Mucosa of stomach (tissue), 1 donor: ENCODE measurements around the gene GOLGA6L2.

ENCODE experiments used
- H3K27me3 ChIP-seq: one replicate; pipeline ENCODE4 v1.7.0; 2013; ENCODE audit warnings: mild to moderate bottlenecking, low read length; ENCODE audit not compliant: control insufficient read depth, insufficient read depth
- H3K36me3 ChIP-seq: one replicate; pipeline ENCODE4 v1.7.0; 2013; ENCODE audit warnings: low read length; ENCODE audit not compliant: control insufficient read depth, insufficient read depth
- H3K4me1 ChIP-seq: one replicate; pipeline ENCODE4 v1.7.0; 2013; ENCODE audit warnings: mild to moderate bottlenecking, low read length; ENCODE audit not compliant: control insufficient read depth, insufficient read depth
- H3K4me3 ChIP-seq: one replicate; pipeline ENCODE4 v1.7.0; 2013; ENCODE audit warnings: low read length
- H3K9ac ChIP-seq: one replicate; pipeline ENCODE4 v1.7.0; 2013; ENCODE audit warnings: mild to moderate bottlenecking, low read length, moderate library complexity
- H3K9me3 ChIP-seq: one replicate; pipeline ENCODE4 v1.7.0; 2013; ENCODE audit warnings: mild to moderate bottlenecking, low read length, moderate library complexity; ENCODE audit not compliant: control insufficient read depth
- donor health status: Pancreatic carcinoma.

Gene GOLGA6L2, protein sequence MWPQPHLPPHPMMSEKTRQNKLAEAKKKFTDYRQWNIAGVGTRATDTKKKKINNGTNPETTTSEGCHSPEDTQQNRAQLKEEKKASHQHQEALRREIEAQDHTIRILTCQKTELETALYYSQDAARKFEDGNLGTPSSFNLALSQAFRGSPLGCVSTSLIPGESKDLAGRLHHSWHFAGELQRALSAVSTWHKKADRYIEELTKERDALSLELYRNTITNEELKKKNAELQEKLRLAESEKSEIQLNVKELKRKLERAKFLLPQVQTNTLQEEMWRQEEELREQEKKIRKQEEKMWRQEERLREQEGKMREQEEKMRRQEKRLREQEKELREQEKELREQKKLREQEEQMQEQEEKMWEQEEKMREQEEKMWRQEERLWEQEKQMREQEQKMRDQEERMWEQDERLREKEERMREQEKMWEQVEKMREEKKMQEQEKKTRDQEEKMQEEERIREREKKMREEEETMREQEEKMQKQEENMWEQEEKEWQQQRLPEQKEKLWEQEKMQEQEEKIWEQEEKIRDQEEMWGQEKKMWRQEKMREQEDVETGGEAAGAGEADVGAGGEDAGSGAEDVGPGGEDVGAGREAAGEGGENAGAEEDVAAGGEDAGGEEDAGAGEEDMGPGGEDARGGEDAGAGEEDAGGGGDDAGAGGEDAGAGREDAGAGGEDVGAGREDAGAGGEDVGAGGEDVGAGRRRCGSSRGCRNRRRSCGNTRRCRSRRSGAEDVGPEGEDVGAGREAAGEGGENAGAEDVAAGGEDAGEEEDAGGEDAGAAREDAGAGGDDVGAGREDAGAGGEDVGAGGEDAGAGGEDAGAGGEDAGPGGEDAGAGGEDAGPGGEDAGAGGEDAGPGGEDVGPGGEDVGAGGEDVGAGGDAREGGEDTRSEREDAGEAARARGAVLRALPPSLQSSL

DNA sequence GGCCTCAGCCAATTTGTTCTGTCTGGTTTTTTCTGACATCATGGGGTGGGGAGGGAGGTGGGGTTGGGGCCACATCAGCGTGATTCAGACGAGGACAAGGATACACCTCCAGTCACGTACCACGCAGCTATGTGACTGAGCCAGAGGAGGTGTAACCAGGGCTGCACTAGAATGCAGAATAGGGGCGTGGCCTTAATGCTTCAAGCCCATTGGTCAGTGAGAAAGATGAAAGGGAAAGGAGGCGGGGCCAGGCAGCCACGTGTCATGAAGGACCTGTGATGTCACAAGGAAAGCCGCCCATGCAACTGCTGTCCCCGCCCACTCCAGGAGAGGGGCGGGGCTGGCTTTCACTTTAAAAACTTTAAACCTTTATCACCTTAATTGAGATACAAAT lies at the start of gene GOLGA6L2:
TSS of gene GOLGA6L2 (minus strand) at position 137 of the 394 bp plus-strand sequence. CDS start at position 75, 62 bp downstream.
- H3K4me3 ChIP-seq: no peak within 1 kb of the TSS
- no peaks in the 10 kb centered on the region for H3K9me3 ChIP-seq
- no peaks in the 10 kb centered on the region for H3K4me1 ChIP-seq
- H3K36me3 ChIP-seq: no peaks in the 10 kb centered on the region
- H3K27me3 ChIP-seq: no peaks in the 10 kb centered on the region
- no peak within 1 kb of the TSS for H3K9ac ChIP-seq

DNA sequence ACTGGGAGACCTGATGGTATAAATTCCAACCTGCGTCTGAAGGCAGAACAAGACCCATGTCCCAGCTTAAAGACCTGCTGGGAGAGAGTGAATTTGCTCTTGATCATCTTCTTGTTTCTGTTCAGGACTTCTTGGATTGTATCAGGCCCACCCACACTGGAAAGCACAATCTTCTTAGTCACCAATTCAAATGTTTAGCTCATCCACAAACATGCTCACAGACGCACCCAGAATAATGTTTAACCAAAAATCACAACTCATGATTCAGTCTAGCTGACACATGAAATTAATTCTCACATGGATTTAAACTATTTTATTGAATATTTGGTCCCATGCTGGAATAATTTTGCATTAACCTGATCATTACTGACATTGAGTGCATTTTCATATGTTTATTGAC lies 37.8 kb upstream of the GOLGA6L2 start:
- no peak overlapping the region for H3K9ac ChIP-seq
- H3K4me3 ChIP-seq: no peak overlapping the region
- no peaks in the 10 kb centered on the region for H3K36me3 ChIP-seq
- no peaks in the 10 kb centered on the region for H3K27me3 ChIP-seq
- no peaks in the 10 kb centered on the region for H3K9me3 ChIP-seq
- H3K4me1 ChIP-seq: no peaks in the 10 kb centered on the region

DNA sequence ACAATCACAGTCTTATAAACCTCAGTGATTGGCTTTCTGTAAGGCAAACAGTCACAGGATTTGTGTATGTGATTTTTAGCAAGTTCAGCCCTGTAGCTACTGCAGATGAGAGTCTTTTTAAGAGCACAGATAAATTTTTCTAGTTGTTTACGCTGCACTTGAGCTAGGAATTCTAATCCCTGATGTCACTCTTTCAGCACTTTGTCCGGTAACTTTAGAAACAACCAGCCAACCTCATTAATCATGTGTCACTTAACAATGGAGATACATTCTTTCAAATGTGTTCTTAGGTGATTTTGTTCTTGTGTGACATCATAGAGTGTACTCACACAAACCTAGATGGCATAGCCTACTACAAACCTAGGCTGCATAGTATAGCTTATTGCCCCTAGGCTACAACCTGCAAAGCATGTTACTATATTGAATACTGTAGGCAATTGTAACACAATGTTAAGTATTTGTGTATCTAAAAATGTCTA lies 36.8 kb upstream of the GOLGA6L2 start:
- no peaks in the 10 kb centered on the region for H3K27me3 ChIP-seq
- H3K4me3 ChIP-seq: no peak overlapping the region
- H3K9me3 ChIP-seq: no peaks in the 10 kb centered on the region
- no peaks in the 10 kb centered on the region for H3K36me3 ChIP-seq
- no peaks in the 10 kb centered on the region for H3K4me1 ChIP-seq
- H3K9ac ChIP-seq: no peak overlapping the region

DNA sequence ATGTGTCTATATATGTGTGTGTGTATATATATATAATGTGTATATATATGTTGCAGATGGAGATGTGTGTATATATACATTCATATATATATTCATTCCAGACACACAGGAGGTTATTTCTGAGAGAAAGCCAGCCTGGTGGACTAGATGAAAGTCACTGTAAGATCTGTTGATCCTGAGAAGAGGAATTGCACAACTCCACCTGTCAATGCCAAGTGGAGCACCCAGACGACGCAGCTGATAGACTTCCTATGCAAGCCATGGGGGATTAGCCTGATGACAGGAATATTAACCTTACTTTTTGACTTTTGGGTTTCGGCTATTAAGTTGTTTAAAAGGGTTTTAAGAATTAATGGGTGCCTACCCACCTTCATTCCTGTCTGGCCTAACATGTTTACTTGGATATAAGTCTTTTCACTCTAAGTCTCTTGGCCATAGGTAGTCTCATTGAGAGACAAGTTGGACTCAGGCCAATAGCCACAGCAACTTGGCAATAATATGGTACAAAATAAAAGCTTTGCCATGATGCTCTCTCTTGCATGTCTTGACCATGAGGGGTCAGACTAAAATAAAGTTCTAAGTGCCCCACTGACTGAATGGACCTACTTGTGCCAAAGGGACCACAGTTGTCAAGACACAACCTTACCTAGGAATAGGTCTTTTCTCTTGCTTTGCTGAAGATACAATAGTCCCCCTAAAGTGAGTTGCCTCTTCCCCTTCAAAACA lies 35.9 kb upstream of the GOLGA6L2 start:
- H3K9me3 ChIP-seq: no peaks in the 10 kb centered on the region
- no peak overlapping the region for H3K9ac ChIP-seq
- H3K4me3 ChIP-seq: no peak overlapping the region
- H3K36me3 ChIP-seq: no peaks in the 10 kb centered on the region
- H3K27me3 ChIP-seq: no peaks in the 10 kb centered on the region
- no peaks in the 10 kb centered on the region for H3K4me1 ChIP-seq

DNA sequence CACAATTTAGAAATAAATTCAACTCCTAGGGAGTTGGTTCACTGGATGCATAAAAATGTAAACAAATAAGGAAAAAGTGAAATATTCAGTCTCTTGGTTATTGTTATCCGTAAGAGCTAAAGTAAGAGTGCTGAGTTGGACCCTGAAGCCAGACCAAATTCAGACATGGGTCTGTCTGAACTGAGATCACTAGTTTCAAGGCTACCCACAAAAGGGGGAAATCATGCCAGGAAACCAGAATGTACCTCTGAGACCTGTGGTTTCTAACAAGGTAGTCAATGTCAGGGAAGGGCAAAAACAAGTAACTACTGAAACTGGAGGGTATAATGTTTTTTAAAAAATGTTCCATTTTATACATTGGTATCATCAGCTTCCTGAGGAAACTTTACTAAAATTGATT lies 35.2 kb upstream of the GOLGA6L2 start:
- Histone ChIP-seq H3K4me1 (no peaks in the 10 kb centered on the region), H3K9ac (no peak overlapping the region), H3K36me3 (no peaks in the 10 kb centered on the region), H3K9me3 (no peaks in the 10 kb centered on the region), H3K27me3 (no peaks in the 10 kb centered on the region), H3K4me3 (no peak overlapping the region)

DNA sequence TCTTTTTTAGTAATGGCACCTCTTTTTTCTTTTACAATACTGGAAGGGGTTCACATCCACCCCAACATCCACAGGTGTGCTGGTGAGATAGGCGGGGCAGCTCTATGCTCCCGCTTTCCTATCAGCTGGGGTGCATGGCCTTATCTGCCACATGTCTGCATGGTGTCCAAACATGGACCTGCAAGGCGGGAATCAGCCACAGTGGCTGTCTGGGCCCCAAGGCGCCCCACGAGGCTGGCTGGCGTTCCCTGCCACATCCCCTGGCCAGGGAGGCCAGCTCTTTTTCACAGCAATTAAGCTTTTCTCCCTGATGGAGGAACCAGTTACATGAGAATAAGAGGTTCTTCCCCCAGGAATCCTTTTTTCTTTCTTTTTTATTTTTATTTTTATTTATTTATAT lies 30.9 kb upstream of the GOLGA6L2 start:
- no peaks in the 10 kb centered on the region for H3K27me3 ChIP-seq
- H3K36me3 ChIP-seq: no peaks in the 10 kb centered on the region
- no peak overlapping the region for H3K4me3 ChIP-seq
- no peaks in the 10 kb centered on the region for H3K4me1 ChIP-seq
- H3K9me3 ChIP-seq: no peaks in the 10 kb centered on the region
- H3K9ac ChIP-seq: no peak overlapping the region

DNA sequence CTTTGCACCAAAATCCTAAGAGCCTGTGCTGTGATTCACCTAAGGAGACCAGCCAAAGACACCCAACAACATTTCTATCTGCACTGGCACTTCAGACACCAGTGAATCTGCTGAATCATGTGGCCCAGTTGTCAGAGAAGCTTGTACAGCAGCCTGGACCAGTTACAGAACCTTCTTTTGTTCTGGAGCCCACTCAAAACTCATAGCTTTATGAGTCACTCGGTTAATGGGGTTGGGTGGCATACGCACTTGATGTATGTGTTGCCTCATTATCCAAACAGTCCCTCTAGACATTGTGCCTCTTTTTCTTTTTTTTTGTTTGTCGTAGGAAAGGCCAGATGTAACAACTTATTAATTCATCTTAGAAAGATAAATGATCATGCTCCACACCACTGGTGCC lies 25.6 kb upstream of the GOLGA6L2 start:
- no peaks in the 10 kb centered on the region for H3K27me3 ChIP-seq
- no peak overlapping the region for H3K9ac ChIP-seq
- H3K4me1 ChIP-seq: no peaks in the 10 kb centered on the region
- H3K4me3 ChIP-seq: no peak overlapping the region
- no peaks in the 10 kb centered on the region for H3K36me3 ChIP-seq
- H3K9me3 ChIP-seq: no peaks in the 10 kb centered on the region

DNA sequence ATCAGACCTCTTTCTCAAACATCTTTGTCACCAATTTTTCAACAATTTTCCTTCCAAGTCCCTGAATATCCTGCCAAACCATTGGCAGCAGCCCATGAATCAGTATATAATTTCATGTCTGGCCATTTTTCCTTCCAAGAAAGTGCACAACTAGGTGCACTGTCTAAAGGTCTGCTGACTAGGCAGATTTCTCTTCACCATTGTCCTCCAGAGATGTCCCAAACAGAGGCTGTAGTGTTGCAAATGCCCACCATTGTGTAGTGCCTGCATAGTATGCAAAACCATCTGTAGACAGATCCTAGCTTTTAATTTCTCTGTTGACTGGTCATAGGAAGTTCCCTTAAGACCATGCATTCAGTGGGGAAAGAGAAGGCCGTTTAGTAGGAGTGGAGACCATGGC lies 25.0 kb upstream of the GOLGA6L2 start:
- Histone ChIP-seq H3K4me1 (no peaks in the 10 kb centered on the region), H3K9me3 (no peaks in the 10 kb centered on the region)

DNA sequence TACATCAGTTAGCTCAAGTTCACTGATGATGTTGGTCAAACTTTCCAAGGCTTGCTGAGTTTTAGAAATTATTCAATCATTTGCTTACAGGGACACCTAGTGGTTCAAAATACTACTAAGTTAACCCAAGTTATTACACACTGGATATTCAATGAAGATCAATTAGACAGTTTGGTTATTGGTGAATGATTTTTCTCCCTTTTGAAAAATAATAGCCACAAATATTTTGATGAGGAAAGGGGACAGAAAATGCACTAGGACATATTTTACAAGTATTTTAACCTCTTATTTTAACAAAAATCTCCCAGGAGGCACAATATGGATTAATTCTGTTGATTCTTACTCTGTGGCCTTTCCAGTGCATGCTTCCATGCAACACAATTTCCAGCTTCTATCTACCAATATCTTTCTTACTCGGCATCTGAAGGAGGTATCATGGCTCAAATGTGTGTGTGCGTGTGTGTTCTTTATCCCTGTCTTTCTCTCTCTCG lies 20.1 kb upstream of the GOLGA6L2 start:
- H3K36me3 ChIP-seq: no peaks in the 10 kb centered on the region

More for the DNA sequence above, 25.0 kb upstream of the GOLGA6L2 start:
- no peaks in the 10 kb centered on the region for H3K27me3 ChIP-seq
- no peak overlapping the region for H3K4me3 ChIP-seq
- no peak overlapping the region for H3K9ac ChIP-seq
- H3K36me3 ChIP-seq: no peaks in the 10 kb centered on the region

DNA sequence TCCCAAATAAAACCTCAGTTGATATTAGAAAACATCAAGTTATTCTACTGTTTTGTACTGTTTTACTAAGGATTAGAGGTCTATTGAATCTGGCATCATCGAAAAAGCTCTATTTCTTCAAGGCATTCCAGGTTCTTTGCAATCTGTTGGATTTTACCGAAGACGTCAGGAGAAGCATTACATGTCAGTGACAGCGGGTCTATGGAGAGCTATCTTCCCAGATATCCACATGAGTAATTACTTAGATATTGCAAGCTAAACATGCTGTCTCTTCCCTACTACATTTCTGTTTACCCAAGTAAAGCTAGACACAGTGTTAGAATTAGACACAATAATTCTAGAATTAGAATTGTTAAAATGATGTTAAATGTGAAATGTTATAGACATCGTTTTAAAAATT lies 10.8 kb upstream of the GOLGA6L2 start:
- Histone ChIP-seq H3K4me1 (no peaks in the 10 kb centered on the region), H3K4me3 (no peak overlapping the region), H3K9me3 (no peaks in the 10 kb centered on the region), H3K36me3 (no peaks in the 10 kb centered on the region), H3K27me3 (no peaks in the 10 kb centered on the region), H3K9ac (no peak overlapping the region)

More for the DNA sequence above, 20.1 kb upstream of the GOLGA6L2 start:
- Histone ChIP-seq H3K4me3 (no peak overlapping the region), H3K27me3 (no peaks in the 10 kb centered on the region), H3K9me3 (no peaks in the 10 kb centered on the region), H3K4me1 (no peaks in the 10 kb centered on the region), H3K9ac (no peak overlapping the region)

DNA sequence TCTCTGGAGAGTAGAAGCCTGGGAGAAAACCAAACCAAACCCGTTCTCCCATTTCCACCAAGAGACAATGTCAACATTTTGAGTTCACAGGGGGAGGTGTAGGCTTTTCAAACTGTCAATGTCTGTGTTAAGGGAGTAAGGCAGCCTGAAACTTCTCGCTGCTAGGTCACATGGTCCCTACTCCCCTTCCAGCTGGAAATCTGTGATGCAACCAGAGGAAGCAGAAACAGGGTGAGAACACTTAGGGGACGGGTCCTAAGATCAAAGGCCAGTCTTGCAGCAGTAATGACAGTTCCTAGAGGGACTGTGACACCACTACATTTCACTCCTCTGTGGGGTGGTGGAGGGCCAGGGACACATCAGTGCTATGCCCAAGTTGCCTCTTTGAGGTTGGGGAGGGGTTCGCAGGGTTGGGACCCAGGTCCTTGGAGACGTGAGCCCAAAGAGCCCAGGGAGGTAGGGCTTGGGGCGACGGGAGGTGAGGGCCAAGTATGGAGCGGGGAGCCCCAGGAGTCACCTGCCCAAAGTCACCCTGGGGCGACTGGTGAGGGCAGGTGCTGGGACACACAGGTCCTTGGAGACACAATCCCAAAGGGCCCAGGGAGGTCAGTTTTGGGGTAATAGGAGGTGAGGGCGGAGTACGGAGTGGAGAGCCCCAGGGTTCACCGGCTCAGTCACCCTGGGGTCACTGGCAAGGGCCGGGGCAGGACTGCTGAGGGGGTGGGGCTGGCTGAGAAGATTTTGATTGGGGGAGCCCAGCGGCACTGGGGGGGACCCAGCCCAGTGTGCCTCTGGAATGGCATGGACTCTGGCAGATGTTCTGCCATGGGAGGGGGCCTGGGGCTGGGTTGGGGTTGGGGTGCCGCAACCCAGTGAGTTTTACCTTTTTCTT lies 582 bp downstream of the GOLGA6L2 start:
- H3K9me3 ChIP-seq: no peaks in the 10 kb centered on the region
- no peaks in the 10 kb centered on the region for H3K4me1 ChIP-seq
- H3K9ac ChIP-seq: no peak overlapping the region
- H3K27me3 ChIP-seq: no peaks in the 10 kb centered on the region
- no peak overlapping the region for H3K4me3 ChIP-seq
- no peaks in the 10 kb centered on the region for H3K36me3 ChIP-seq
